ENCODE measurements around the gene ANXA3.
"Not testable (repeated sequence)": the region's sequence is repeated elsewhere in the genome, so short reads cannot be mapped to it uniquely, and the experiment has no call there.

Gene ANXA3

GRCh38 chr4:78578674-78579425 lies 27.3 kb downstream of the ANXA3 start:
- no peak for DNase-seq

- no peak for DNase-seq
Observed at GRCh38 chr4:78581618-78582017, 30.0 kb downstream of the ANXA3 start.

GRCh38 chr4:78584863-78585547 lies 33.4 kb downstream of the ANXA3 start:
- DNase-seq = no peak

GRCh38 chr4:78585633-78586032 lies 34.1 kb downstream of the ANXA3 start:
- no peak for DNase-seq

GRCh38 chr4:78588894-78589545 lies 37.5 kb downstream of the ANXA3 start:
- DNase-seq = no peak

- DNase-seq = no peak
Observed at GRCh38 chr4:78591404-78591803, 39.8 kb downstream of the ANXA3 start.

GRCh38 chr4:78592088-78592783 lies 40.7 kb downstream of the ANXA3 start:
- DNase-seq = no peak

- DNase-seq = no peak
Observed at GRCh38 chr4:78596111-78596742, 44.7 kb downstream of the ANXA3 start.

- DNase-seq = not testable (repeated sequence)
Observed at GRCh38 chr4:78598431-78598830, 46.9 kb downstream of the ANXA3 start.

- DNase-seq = no peak
Observed at GRCh38 chr4:78599147-78599546, 47.6 kb downstream of the ANXA3 start.

- DNase-seq = no peak
Observed at GRCh38 chr4:78599931-78600375, 48.4 kb downstream of the ANXA3 start.

- no peak for DNase-seq
Observed at GRCh38 chr4:78601013-78601412, 49.4 kb downstream of the ANXA3 start.

GRCh38 chr4:78602334-78602733 lies 50.8 kb downstream of the ANXA3 start:
- no peak for DNase-seq

- DNase-seq = no peak
Observed at GRCh38 chr4:78603384-78603783, 51.8 kb downstream of the ANXA3 start.

GRCh38 chr4:78604988-78605387 lies 53.4 kb downstream of the ANXA3 start:
- no peak for DNase-seq

GRCh38 chr4:78606035-78606434 lies 54.5 kb downstream of the ANXA3 start:
- no peak for DNase-seq

GRCh38 chr4:78606530-78607095 lies 55.0 kb downstream of the ANXA3 start:
- DNase-seq = no peak

- DNase-seq = no peak
Observed at GRCh38 chr4:78608684-78609083, 57.1 kb downstream of the ANXA3 start.

- no peak for DNase-seq
Observed at GRCh38 chr4:78609580-78609979, 58.0 kb downstream of the ANXA3 start.

- DNase-seq = no peak
Observed at GRCh38 chr4:78610546-78611214, 59.1 kb downstream of the ANXA3 start.

- DNase-seq = no peak
Observed at GRCh38 chr4:78611215-78611558, 59.6 kb downstream of the ANXA3 start.

Data from activated CD4-positive, alpha-beta T cell treated with anti-CD3 and anti-CD28 coated beads, Interleukin-2, amount 50 U/mL, for 1 hour (primary cell).